ENCODE data around the gene KRTAP12-2. TPM values are rescaled to one million over a fixed set of nuclear protein-coding genes. Genes with fewer than 3 reads are reported as not detected.
"Not testable (repeated sequence)": the region's sequence is repeated elsewhere in the genome, so short reads cannot be mapped to it uniquely, and the experiment has no call there.

KRTAP12-2 gene
- total RNA-seq, 4 donors from 2014 or later, result 17.5 TPM; not detected in 3

- intact Hi-C loops (cut with DNase I; ENCODE audit: low total_unique reads), result no loop called here
- WGBS, 2 donors, result 84 to 87% methylated on average over 20 of the region's 20 CpGs
- peak; percentile 2 to 66 for DNase-seq (ENCODE audit: low spot score in 2 of 2)
- no peak for TF ChIP-seq POLR2A (IDR thresholded peaks at IDR 0.05)
- H3K4me3 ChIP-seq (ENCODE audit: low read depth, poor library complexity, severe bottlenecking), result no peak overlapping the region
These were observed 16.3 kb downstream of the KRTAP12-2 start for GRCh38 chr21:44650265-44650972.

- TF ChIP-seq CTCF (IDR thresholded peaks at IDR 0.05) (no peak), POLR2A (IDR thresholded peaks at IDR 0.05) (no peak)
- WGBS, 2 donors, result 85 to 87% methylated on average over 18 of the region's 18 CpGs
- intact Hi-C loops (cut with DNase I; ENCODE audit: low total_unique reads), result no loop called here
- peak; percentile 6 to 62 for DNase-seq (ENCODE audit: low spot score in 2 of 2)
- no peak overlapping the region for H3K4me3 ChIP-seq (ENCODE audit: low read depth, poor library complexity, severe bottlenecking)
These were observed 17.1 kb downstream of the KRTAP12-2 start for GRCh38 chr21:44649521-44650100.

GRCh38 chr21:44648557-44649311 is 18.0 kb downstream of the KRTAP12-2 start:
- intact Hi-C loops (cut with DNase I; ENCODE audit: low total_unique reads), result no loop called here
- no peak for TF ChIP-seq CTCF (IDR thresholded peaks at IDR 0.05)
- TF ChIP-seq POLR2A (IDR thresholded peaks at IDR 0.05), result no peak
- no peak overlapping the region for H3K4me3 ChIP-seq (ENCODE audit: low read depth, poor library complexity, severe bottlenecking)
- WGBS, 2 donors, result 75 to 85% methylated on average over 23 to 29 of the region's 33 CpGs
- peak in 1 of 2 donors; percentile 10 for DNase-seq (ENCODE audit: low spot score in 2 of 2)

GRCh38 chr21:44647222-44647552 is 19.5 kb downstream of the KRTAP12-2 start:
- TF ChIP-seq POLR2A (IDR thresholded peaks at IDR 0.05) (no peak), CTCF (IDR thresholded peaks at IDR 0.05) (no peak)
- no peak overlapping the region for H3K4me3 ChIP-seq (ENCODE audit: low read depth, poor library complexity, severe bottlenecking)
- DNase-seq (ENCODE audit: low spot score in 2 of 2), result peak in 1 of 2 donors; percentile 9
- 55 to 68% methylated on average over 8 of the region's 8 CpGs for WGBS, 2 donors
- intact Hi-C loops (cut with DNase I; ENCODE audit: low total_unique reads), result no loop called here

GRCh38 chr21:44646366-44647221 is 20.1 kb downstream of the KRTAP12-2 start, which contains the start of gene KRTAP10-11:
Gene KRTAP10-11, plus strand, starts transcription at chr21:44646414. Its CDS starts 45 bp downstream, at chr21:44646459.
- H3K4me3 ChIP-seq (ENCODE audit: low read depth, poor library complexity, severe bottlenecking); intact Hi-C loops (cut with DNase I; ENCODE audit: low total_unique reads); DNase-seq (ENCODE audit: low spot score in 2 of 2): not testable (repeated sequence)
- WGBS, 2 donors, result 79 to 80% methylated on average over 18 to 21 of the region's 21 CpGs

GRCh38 chr21:44644878-44645277 is 21.8 kb downstream of the KRTAP12-2 start:
- TF ChIP-seq CTCF (IDR thresholded peaks at IDR 0.05), result no peak
- no peak for DNase-seq (ENCODE audit: low spot score in 2 of 2)
- WGBS, 2 donors, result 50% methylated on average over 2 of the region's 2 CpGs
- no peak overlapping the region for H3K4me3 ChIP-seq (ENCODE audit: low read depth, poor library complexity, severe bottlenecking)
- intact Hi-C loops (cut with DNase I; ENCODE audit: low total_unique reads), result no loop called here

Data from lower leg skin (tissue), 4 donors.